ENCODE measurements around the gene MSMP. TPM values are rescaled to one million over a fixed set of nuclear protein-coding genes. Genes with fewer than 3 reads are reported as not detected.

Gene MSMP
- total RNA-seq, 4 donors from 2014 or later, result not detected

GRCh38 chr9:35756275-35757225 lies 2.5 kb upstream of the MSMP start:
- H3K27me3 ChIP-seq, result no peaks in the 10 kb centered on the region
- H3K9me3 ChIP-seq, result no peaks in the 10 kb centered on the region
- peak; percentile 83 to 90 (median 85) for DNase-seq
- H3K27ac ChIP-seq, result peak overlapping the region; percentile 86 to 96 (median 94)
- peaks cover 0 to 35% (median 0%) of the 10 kb centered on the region in 3 donors for H3K36me3 ChIP-seq
- peak; percentile 61 to 83 (median 74) for TF ChIP-seq CTCF (IDR thresholded peaks at IDR 0.05)
- peak in 1 of 2 donors; percentile 15 for TF ChIP-seq POLR2A (IDR thresholded peaks at IDR 0.05)
- H3K4me1 ChIP-seq, result peaks cover 0 to 16% (median 9%) of the 10 kb centered on the region in 4 donors
- peak overlapping the region; percentile 69 to 85 (median 79) for H3K4me3 ChIP-seq

GRCh38 chr9:35755071-35755470 lies 995 bp upstream of the MSMP start:
- no peak for DNase-seq
- no peak overlapping the region for H3K4me3 ChIP-seq
- H3K36me3 ChIP-seq, result peaks cover 0 to 47% (median 0%) of the 10 kb centered on the region in 3 donors
- H3K27ac ChIP-seq, result no peak overlapping the region
- H3K27me3 ChIP-seq, result no peaks in the 10 kb centered on the region
- no peak for TF ChIP-seq CTCF (IDR thresholded peaks at IDR 0.05)
- H3K9me3 ChIP-seq, result no peaks in the 10 kb centered on the region
- H3K4me1 ChIP-seq, result peaks cover 0 to 23% (median 9%) of the 10 kb centered on the region in 4 donors

- TF ChIP-seq CTCF (IDR thresholded peaks at IDR 0.05), result no peak
- TF ChIP-seq POLR2A (IDR thresholded peaks at IDR 0.05), result no peak
- peaks cover 0 to 47% (median 0%) of the 10 kb centered on the region in 3 donors for H3K36me3 ChIP-seq
Measured at GRCh38 chr9:35753466-35753865, 610 bp downstream of the MSMP start.

GRCh38 chr9:35750256-35750531 lies 3.9 kb downstream of the MSMP start:
- H3K4me3 ChIP-seq, result peak overlapping the region in 3 of 4 donors; percentile 90 to 96 (median 93)
- no peaks in the 10 kb centered on the region for H3K9me3 ChIP-seq
- no peaks in the 10 kb centered on the region for H3K27me3 ChIP-seq
- peaks cover 0 to 47% (median 0%) of the 10 kb centered on the region in 3 donors for H3K36me3 ChIP-seq
- H3K27ac ChIP-seq, result peak overlapping the region; percentile 97 to 99 (median 97)
- TF ChIP-seq POLR2A (IDR thresholded peaks at IDR 0.05) (no peak), CTCF (IDR thresholded peaks at IDR 0.05) (no peak)
- no peak for DNase-seq
- peaks cover 0 to 33% (median 17%) of the 10 kb centered on the region in 4 donors for H3K4me1 ChIP-seq

More at GRCh38 chr9:35753466-35753865, 610 bp downstream of the MSMP start:
- no peaks in the 10 kb centered on the region for H3K9me3 ChIP-seq
- DNase-seq, result no peak
- H3K27ac ChIP-seq, result no peak overlapping the region
- no peaks in the 10 kb centered on the region for H3K27me3 ChIP-seq
- H3K4me1 ChIP-seq, result peaks cover 0 to 22% (median 9%) of the 10 kb centered on the region in 4 donors
- H3K4me3 ChIP-seq, result no peak overlapping the region

- peak overlapping the region; percentile 97 to 99 (median 97) for H3K27ac ChIP-seq
- H3K36me3 ChIP-seq, result peaks cover 0 to 47% (median 0%) of the 10 kb centered on the region in 3 donors
- peak overlapping the region; percentile 90 to 96 (median 94) for H3K4me3 ChIP-seq
- H3K27me3 ChIP-seq, result no peaks in the 10 kb centered on the region
- DNase-seq, result peak; percentile 69 to 86 (median 81)
- TF ChIP-seq CTCF (IDR thresholded peaks at IDR 0.05) (peak in 2 of 6 experiments; percentile 4 to 8), POLR2A (IDR thresholded peaks at IDR 0.05) (peak in 1 of 2 donors; percentile 26)
- peaks cover 0 to 38% (median 17%) of the 10 kb centered on the region in 4 donors for H3K4me1 ChIP-seq
- no peaks in the 10 kb centered on the region for H3K9me3 ChIP-seq
Measured at GRCh38 chr9:35749515-35750255, 4.4 kb downstream of the MSMP start.

Measured in Peyer's patch (tissue), 4 donors.